GM21723 (cell line): Measurements from ENCODE around the gene ZNF563.

Source experiments
- ATAC-seq: cut with Tn5 transposase; IDR thresholded peaks from one replicate; pipeline ENCODE4 v1.9.1; 2021; ENCODE audit warnings: mild to moderate bottlenecking, moderate library complexity; ENCODE audit not compliant: unreplicated experiment

The ZNF563 gene

GRCh38 chr19:12295191-12295590 lies 38.2 kb downstream of the ZNF563 start:
- ATAC-seq, result no peak

- ATAC-seq, result peak; percentile 91
Measured at GRCh38 chr19:12294249-12295158, 38.9 kb downstream of the ZNF563 start, which contains the start of gene ZNF44. ZNF44 (minus strand) TSS chr19:12294883; CDS start chr19:12294694, 189 bp downstream.

GRCh38 chr19:12293777-12294248 lies 39.6 kb downstream of the ZNF563 start:
- peak; percentile 36 for ATAC-seq

GRCh38 chr19:12289790-12290065 lies 43.7 kb downstream of the ZNF563 start:
- no peak for ATAC-seq

- no peak for ATAC-seq
Measured at GRCh38 chr19:12287958-12288500, 45.4 kb downstream of the ZNF563 start.

- ATAC-seq, result no peak
Measured at GRCh38 chr19:12284631-12285030, 48.8 kb downstream of the ZNF563 start.

- no peak for ATAC-seq
Measured at GRCh38 chr19:12284226-12284625, 49.2 kb downstream of the ZNF563 start.

GRCh38 chr19:12278713-12279112 lies 54.7 kb downstream of the ZNF563 start:
- ATAC-seq, result no peak

- ATAC-seq, result no peak
Measured at GRCh38 chr19:12272980-12273901, 60.2 kb downstream of the ZNF563 start.

GRCh38 chr19:12272386-12272785 lies 61.0 kb downstream of the ZNF563 start:
- no peak for ATAC-seq

GRCh38 chr19:12270854-12271253 lies 62.6 kb downstream of the ZNF563 start:
- ATAC-seq, result no peak
